Panc1 (cell line): Measurements from ENCODE around the gene PRRT4. TPM values are rescaled to one million over a fixed set of nuclear protein-coding genes. Genes with fewer than 3 reads are reported as not detected.

Source experiments
- ATAC-seq: fragments of 200-7000 bp; cut with Tn5 transposase; 2 replicates; pipeline ENCODE4 v1.9.1; 2020; ENCODE audit warnings: mild to moderate bottlenecking, moderate library complexity
- BruUV-seq: library from RNA; stranded (reverse); fragments of 400-500 nt; replicated peaks from 2 replicates; lab custom pipeline; 2021; lab: Mats Ljungman, UMichigan
- CTCF ChIA-PET: fragments of 300-600 bp; sonication (Branson Sonifier 250); formaldehyde crosslinking; loops from one replicate; lab custom pipeline; 2022; ENCODE audit warnings: antibody characterized with exemption; lab: Charles Lee
- POLR2A ChIA-PET: fragments of 300-600 bp; sonication (Branson Sonifier 250); formaldehyde crosslinking; loops from one replicate; lab custom pipeline; 2022; ENCODE audit warnings: antibody characterized with exemption; lab: Charles Lee
- DNase-seq: peaks from one replicate; pipeline ENCODE4 v3.0.0-alpha.2; 2010; ENCODE audit warnings: low read depth, low spot score
- H3K27ac ChIP-seq: 2 replicates; pipeline ENCODE4 v1.5.1; 2011; ENCODE audit warnings: mild to moderate bottlenecking, low read length, inconsistent platforms
- H3K27me3 ChIP-seq: fragments of 200-500 bp; sonication (Bioruptor generic); 2 replicates; pipeline ENCODE4 v1.6.0; 2014; ENCODE audit warnings: low read length, inconsistent platforms; ENCODE audit not compliant: control insufficient read depth, insufficient read depth
- H3K36me3 ChIP-seq: fragments of 200-500 bp; sonication (Bioruptor generic); 2 replicates; pipeline ENCODE4 v1.5.1; 2014; ENCODE audit warnings: inconsistent platforms, mild to moderate bottlenecking, low read length, moderate library complexity; ENCODE audit not compliant: control insufficient read depth, insufficient read depth
- H3K4me1 ChIP-seq: 2 replicates; pipeline ENCODE4 v1.5.1; 2011; ENCODE audit warnings: inconsistent platforms, mild to moderate bottlenecking, low read length, moderate library complexity; ENCODE audit not compliant: control insufficient read depth, insufficient read depth
- H3K4me3 ChIP-seq, 2 experiments: 2 replicates each; pipeline ENCODE4 v1.5.1; 2011 to 2012; ENCODE audit warnings: low read depth in 2 of 2, low read length in 2 of 2, mild to moderate bottlenecking in 2 of 2, inconsistent platforms in 1 of 2, moderate library complexity in 1 of 2
- H3K9me3 ChIP-seq: fragments of 200-500 bp; sonication (Bioruptor generic); 2 replicates; pipeline ENCODE4 v1.5.1; 2014; ENCODE audit warnings: low read depth, mild to moderate bottlenecking, inconsistent platforms, low read length, moderate library complexity; ENCODE audit not compliant: control insufficient read depth, insufficient read depth
- POLR2AphosphoS5 ChIP-seq: IDR thresholded peaks from 2 replicates; pipeline ENCODE4 v1.6.1; 2012; ENCODE audit warnings: mild to moderate bottlenecking, low read depth, low read length, moderate library complexity
- SIN3A ChIP-seq: IDR thresholded peaks from 2 replicates; pipeline ENCODE4 v1.6.1; 2012; ENCODE audit warnings: low read depth, mild to moderate bottlenecking, low read length, moderate library complexity, borderline replicate concordance; ENCODE audit not compliant: insufficient read depth
- TCF7L2 ChIP-seq: IDR thresholded peaks from 2 replicates; pipeline ENCODE4 v1.6.1; 2011; ENCODE audit warnings: mild to moderate bottlenecking, low read depth, low read length, inconsistent platforms
- in situ Hi-C: cut with HindIII; loops from 2 replicates; pipeline ENCODE4 v1.10.0; 2016; ENCODE audit warnings: low sequenced_read_pairs, low pct_unique_long_range_greater_than_20kb
- intact Hi-C: fragments of 100-400 bp; cut with micrococcal nuclease; formaldehyde crosslinking; loops from one replicate; pipeline ENCODE4 v1.10.0; 2022; ENCODE audit not compliant: unreplicated experiment
- total RNA-seq: library from RNA; stranded (reverse); gene quantifications from one replicate; pipeline ENCODE4 v1.2.1, GENCODE V29; 2021; ENCODE audit not compliant: unreplicated experiment
- TF ChIP-seq, protein P1 (sequence below): fragments of 450-650 bp; IDR thresholded peaks from 2 replicates; pipeline ENCODE4 v1.5.1; 2017; ENCODE audit warnings: mild to moderate bottlenecking
- TF ChIP-seq, protein P2 (sequence below), 2 experiments: IDR thresholded peaks; 2 replicates each; pipeline ENCODE4 v1.6.1; 2011 to 2012; ENCODE audit warnings: low read depth in 2 of 2, control low read depth in 1 of 2, low read length in 1 of 2, mild to moderate bottlenecking in 1 of 2, moderate library complexity in 1 of 2; ENCODE audit not compliant: insufficient read depth in 1 of 2

Gene PRRT4
- total RNA-seq, 1 experiment from 2014 or later = 0.77 TPM

DNA sequence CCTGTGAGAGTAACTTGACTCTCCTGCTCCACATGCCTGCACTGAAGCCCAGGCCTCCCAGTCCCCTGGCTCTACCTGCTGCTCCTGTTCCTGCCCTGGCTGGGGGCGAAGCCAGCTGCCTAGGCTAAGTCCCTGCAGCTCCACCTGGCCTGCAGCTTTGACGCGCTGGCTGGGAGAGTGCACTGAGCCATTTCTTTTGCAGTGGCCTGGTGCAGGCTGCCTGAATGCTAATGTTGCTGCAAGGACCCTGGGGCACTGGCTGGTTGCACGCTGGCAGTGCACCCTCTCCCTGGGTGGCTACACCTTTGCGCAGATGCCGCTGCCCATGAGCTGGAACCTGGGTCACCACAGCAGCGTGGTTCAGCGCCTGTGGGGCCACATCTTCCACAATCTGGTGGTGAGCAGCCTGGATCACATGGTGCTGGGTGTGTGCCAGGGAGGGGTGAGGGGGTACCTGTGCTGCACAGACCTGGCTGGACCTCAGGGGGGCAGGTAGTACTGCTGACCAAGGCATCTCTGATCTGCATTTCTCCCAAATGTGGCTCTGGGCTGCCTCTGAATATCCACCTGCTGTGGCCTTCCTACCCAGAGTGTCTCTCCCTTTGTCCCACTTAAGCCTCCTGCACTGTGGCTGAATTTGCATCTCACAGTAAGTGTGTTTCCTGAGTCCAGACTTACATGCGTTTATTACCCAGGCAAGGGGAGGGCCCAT, 28.3 kb upstream of the PRRT4 start:
- no peaks in the 10 kb centered on the region for H3K9me3 ChIP-seq
- no peaks in the 10 kb centered on the region for H3K27me3 ChIP-seq
- POLR2A ChIA-PET = no interaction called here
- in situ Hi-C loops = no loop called here
- TF ChIP-seq, protein P1, sequence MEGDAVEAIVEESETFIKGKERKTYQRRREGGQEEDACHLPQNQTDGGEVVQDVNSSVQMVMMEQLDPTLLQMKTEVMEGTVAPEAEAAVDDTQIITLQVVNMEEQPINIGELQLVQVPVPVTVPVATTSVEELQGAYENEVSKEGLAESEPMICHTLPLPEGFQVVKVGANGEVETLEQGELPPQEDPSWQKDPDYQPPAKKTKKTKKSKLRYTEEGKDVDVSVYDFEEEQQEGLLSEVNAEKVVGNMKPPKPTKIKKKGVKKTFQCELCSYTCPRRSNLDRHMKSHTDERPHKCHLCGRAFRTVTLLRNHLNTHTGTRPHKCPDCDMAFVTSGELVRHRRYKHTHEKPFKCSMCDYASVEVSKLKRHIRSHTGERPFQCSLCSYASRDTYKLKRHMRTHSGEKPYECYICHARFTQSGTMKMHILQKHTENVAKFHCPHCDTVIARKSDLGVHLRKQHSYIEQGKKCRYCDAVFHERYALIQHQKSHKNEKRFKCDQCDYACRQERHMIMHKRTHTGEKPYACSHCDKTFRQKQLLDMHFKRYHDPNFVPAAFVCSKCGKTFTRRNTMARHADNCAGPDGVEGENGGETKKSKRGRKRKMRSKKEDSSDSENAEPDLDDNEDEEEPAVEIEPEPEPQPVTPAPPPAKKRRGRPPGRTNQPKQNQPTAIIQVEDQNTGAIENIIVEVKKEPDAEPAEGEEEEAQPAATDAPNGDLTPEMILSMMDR = no peak
- TF ChIP-seq SIN3A (no peak), TCF7L2 (no peak), POLR2AphosphoS5 (no peak)
- TF ChIP-seq, protein P2, sequence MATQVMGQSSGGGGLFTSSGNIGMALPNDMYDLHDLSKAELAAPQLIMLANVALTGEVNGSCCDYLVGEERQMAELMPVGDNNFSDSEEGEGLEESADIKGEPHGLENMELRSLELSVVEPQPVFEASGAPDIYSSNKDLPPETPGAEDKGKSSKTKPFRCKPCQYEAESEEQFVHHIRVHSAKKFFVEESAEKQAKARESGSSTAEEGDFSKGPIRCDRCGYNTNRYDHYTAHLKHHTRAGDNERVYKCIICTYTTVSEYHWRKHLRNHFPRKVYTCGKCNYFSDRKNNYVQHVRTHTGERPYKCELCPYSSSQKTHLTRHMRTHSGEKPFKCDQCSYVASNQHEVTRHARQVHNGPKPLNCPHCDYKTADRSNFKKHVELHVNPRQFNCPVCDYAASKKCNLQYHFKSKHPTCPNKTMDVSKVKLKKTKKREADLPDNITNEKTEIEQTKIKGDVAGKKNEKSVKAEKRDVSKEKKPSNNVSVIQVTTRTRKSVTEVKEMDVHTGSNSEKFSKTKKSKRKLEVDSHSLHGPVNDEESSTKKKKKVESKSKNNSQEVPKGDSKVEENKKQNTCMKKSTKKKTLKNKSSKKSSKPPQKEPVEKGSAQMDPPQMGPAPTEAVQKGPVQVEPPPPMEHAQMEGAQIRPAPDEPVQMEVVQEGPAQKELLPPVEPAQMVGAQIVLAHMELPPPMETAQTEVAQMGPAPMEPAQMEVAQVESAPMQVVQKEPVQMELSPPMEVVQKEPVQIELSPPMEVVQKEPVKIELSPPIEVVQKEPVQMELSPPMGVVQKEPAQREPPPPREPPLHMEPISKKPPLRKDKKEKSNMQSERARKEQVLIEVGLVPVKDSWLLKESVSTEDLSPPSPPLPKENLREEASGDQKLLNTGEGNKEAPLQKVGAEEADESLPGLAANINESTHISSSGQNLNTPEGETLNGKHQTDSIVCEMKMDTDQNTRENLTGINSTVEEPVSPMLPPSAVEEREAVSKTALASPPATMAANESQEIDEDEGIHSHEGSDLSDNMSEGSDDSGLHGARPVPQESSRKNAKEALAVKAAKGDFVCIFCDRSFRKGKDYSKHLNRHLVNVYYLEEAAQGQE (IDR thresholded peaks at IDR 0.05; ENCODE audit: insufficient read depth in 1 of 2, low read depth in 2 of 2, low read length in 1 of 2) = no peak
- no peak overlapping the region for H3K27ac ChIP-seq
- ATAC-seq (peak; percentile 11; the same call in 1 of the 2 replicates), DNase-seq (no peak)
- no TSS peak for BruUV-seq
- no peaks in the 10 kb centered on the region; the same call in 1 of the 2 replicates for H3K36me3 ChIP-seq
- H3K4me3 ChIP-seq = no peak overlapping the region
- intact Hi-C loops = no loop called here
- CTCF ChIA-PET = interaction anchor here (0.6 to 1.1 kb wide), 2 partner anchors 22 to 43 kb away, joined by 4 to 8 read pairs; no protein-coding TSS in a partner anchor
- H3K4me1 ChIP-seq = 0 out of 2 replicates have a peak, but pooled peaks cover 5% of the 10 kb centered on the region

DNA sequence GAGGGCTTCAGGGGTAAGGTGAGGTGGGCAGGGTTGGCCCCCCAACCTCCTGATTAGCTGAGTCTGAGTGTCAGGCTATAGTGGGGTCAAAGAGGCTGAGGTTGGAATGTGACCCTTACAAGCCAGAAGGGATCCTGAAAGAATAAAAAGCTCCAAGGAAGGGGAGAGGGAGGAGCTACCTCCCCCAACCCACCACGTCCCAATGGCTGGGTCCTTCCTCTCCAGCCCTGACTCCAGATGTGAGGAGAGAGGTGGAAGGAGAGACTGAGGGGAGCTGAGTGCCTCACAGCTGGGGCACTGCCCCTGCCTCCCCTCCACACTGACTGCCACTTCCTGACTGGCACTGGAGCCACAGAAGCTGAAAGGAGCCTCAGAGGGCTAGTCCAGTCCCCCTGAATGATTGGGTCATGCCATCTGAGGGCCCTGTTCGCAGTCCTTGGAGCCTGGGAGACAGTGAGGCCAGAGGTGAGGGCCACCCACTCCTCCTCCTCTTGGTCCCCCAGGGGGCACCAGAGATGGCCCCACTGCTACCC, 27.7 kb upstream of the PRRT4 start:
- H3K27me3 ChIP-seq = no peaks in the 10 kb centered on the region
- in situ Hi-C loops = no loop called here
- no peaks in the 10 kb centered on the region for H3K36me3 ChIP-seq
- ChIA-PET CTCF (interaction anchor here (0.6 to 1.1 kb wide), 2 partner anchors 22 to 42 kb away, joined by 4 to 8 read pairs; no protein-coding TSS in a partner anchor), POLR2A (no interaction called here)
- H3K4me1 ChIP-seq = 0 out of 2 replicates have a peak, but pooled peaks cover 5% of the 10 kb centered on the region
- DNase-seq (no peak), ATAC-seq (peak; percentile 23; the same call in 1 of the 2 replicates)
- H3K9me3 ChIP-seq = no peaks in the 10 kb centered on the region
- intact Hi-C loops = no loop called here
- BruUV-seq = no TSS peak
- no peak overlapping the region for H3K27ac ChIP-seq
- H3K4me3 ChIP-seq = no peak overlapping the region
- no peak for TF ChIP-seq POLR2AphosphoS5

DNA sequence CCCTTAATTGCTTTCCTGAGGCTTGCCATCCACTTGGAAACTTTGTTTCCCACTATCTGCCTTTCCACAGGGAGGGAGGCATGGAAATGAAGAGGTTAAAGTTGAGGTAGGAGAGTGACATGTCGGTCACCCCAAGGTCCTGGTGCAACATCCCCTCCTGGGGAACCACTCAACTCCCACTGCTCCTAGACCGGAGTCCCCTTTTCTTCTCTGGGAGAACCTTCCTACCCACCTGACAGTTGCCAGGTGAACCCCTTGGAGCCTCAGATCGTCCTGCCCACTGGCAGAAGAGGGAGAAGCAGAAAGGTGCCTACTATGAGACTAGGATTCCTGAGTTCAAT, 26.6 kb upstream of the PRRT4 start:
- CTCF ChIA-PET = interaction anchor here (0.7 to 2.8 kb wide), 9 partner anchors 9 to 73 kb away, joined by 3 to 66 read pairs (median 5); partner anchors contain the start of gene RBM28
- Histone ChIP-seq H3K27ac (no peak overlapping the region), H3K4me1 (0 out of 2 replicates have a peak, but pooled peaks cover 5% of the 10 kb centered on the region), H3K36me3 (no peaks in the 10 kb centered on the region), H3K9me3 (no peaks in the 10 kb centered on the region), H3K4me3 (no peak overlapping the region), H3K27me3 (no peaks in the 10 kb centered on the region)
- in situ Hi-C loops = no loop called here
- ATAC-seq (no peak), DNase-seq (no peak)
- POLR2A ChIA-PET = no interaction called here
- BruUV-seq = no TSS peak
- no peak for TF ChIP-seq POLR2AphosphoS5
- TF ChIP-seq, protein P2 (IDR thresholded peaks at IDR 0.05; ENCODE audit: insufficient read depth in 1 of 2, low read depth in 2 of 2, low read length in 1 of 2) = no peak
- TF ChIP-seq, protein P1 = no peak
- TF ChIP-seq SIN3A = no peak
- TF ChIP-seq TCF7L2 = no peak
- intact Hi-C loops = no loop called here
